Activated T-cell treated with anti-CD3 and anti-CD28 coated beads for 4 hours (primary cell): ENCODE results near the gene RNF187.
A peak's percentile ranks its signal among the peaks of the same experiment; 100 is the strongest.
"Not testable (repeated sequence)": the region's sequence is repeated elsewhere in the genome, so short reads cannot be mapped to it uniquely, and the experiment has no call there.

ENCODE experiments used
- DNase-seq: peaks from one replicate; pipeline ENCODE4 v3.0.0-alpha.2; 2020

Gene RNF187

DNA sequence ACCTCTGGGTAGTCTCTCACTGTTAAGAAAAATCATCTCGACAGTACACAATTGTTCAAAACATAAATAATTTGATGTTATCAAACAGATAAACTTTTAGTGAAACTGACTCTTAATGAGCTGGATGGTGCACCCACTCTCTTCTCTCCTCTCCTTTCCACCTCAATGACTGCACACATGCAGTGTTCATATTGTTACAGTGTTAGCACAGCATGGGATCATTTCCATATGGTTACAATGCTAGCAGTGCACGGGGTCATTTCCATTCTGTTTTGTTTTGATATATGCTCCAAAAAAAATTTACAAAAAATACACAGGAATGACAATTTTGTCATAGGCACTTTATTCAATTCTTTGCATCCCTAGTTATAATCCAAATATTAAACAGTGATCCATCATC is 26.4 kb upstream of the RNF187 start:
- DNase-seq = no peak

- no peak for DNase-seq
These were observed 24.6 kb upstream of the RNF187 start for GRCh38 chr1:228462560-228462959.

DNA sequence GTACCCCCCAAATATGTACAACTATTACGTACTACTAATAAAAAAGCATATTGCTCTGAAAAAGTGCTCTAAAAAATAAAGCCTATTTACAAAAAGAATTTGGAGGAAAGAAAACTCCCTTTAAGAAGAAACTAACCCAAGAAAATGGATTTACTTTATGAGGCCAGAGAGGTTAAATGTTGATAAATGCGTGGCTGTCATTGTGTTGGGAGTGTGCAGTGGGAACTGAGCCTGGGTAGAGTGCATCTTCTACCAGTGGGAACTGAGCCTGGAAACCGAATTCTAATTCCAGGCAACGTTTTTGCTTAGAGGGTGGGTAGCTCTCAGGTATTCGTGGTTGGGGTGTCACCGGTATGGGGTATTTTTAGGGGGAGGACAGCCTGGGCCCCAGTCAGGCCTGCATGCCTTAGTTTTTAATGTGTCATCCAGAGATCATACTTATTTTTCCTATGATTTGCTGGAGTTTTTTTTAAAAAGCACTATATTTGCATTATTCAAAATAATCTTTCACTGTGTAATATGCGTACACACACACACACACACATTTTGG is 24.1 kb upstream of the RNF187 start:
- no peak for DNase-seq

DNA sequence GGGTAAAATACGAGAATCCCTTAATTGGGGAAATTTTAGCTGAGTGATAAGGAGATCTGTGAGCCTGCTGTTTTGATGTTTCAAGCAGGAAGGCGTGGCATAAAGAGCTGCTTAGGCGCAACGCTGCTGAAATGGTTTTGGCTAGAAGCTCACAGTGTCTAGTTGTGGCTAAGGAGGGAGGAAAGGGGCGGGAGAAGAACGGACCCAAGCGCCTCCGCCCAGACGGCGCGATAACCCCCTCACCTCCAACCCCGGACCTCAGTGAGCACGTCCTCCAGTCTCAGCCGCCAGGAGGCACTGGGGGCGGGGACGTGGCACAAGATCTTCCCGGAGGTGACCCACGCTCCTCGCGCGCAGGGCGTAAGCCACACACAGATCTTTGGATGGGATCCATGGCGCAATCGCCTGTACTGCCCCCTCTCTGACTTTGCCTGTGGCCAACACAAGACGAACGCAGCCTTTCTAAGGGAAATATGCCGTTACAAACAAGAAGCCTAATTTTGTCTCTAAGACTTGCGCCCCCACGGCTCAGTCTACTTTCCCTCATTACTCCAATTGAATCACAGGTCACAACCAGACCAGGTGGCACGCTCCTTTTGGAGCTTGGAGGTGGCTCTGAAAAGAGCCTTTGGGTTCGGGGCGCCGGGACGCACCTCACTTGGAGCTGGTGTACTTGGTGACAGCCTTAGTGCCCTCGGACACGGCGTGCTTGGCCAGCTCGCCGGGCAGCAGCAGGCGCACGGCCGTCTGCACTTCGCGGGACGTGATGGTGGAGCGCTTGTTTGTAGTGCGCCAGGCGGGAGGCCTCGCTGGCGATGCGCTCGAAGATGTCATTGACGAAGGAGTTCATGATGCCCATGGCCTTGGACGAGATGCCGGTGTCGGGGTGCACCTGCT is 23.4 kb upstream of the RNF187 start:
- DNase-seq = no peak

- DNase-seq = peak; percentile 69
These were observed 22.6 kb upstream of the RNF187 start for GRCh38 chr1:228464487-228464983.

DNA sequence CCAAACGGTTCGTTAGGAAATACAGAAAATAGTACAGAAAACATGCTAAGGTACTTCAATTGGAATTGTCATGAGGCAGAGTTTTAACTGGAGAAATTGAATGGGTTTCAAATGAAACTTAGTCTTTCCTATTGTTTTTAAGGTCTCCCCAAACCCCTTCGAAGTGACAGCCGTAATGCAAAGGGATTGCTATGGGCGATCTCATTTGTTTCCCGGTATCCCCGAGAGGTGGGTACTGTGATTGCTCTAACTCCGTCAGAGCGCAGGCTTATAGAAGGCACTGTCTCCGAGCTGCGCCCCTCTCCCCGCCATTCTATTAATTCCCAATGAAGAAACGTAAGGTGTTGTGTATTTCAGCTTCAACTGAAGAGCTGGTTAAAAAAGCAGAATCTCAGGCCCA is 22.0 kb upstream of the RNF187 start:
- DNase-seq = no peak

GRCh38 chr1:228465571-228466146 is 21.5 kb upstream of the RNF187 start:
- DNase-seq = no peak

GRCh38 chr1:228468188-228468587 is 19.0 kb upstream of the RNF187 start:
- DNase-seq = not testable (repeated sequence)

DNA sequence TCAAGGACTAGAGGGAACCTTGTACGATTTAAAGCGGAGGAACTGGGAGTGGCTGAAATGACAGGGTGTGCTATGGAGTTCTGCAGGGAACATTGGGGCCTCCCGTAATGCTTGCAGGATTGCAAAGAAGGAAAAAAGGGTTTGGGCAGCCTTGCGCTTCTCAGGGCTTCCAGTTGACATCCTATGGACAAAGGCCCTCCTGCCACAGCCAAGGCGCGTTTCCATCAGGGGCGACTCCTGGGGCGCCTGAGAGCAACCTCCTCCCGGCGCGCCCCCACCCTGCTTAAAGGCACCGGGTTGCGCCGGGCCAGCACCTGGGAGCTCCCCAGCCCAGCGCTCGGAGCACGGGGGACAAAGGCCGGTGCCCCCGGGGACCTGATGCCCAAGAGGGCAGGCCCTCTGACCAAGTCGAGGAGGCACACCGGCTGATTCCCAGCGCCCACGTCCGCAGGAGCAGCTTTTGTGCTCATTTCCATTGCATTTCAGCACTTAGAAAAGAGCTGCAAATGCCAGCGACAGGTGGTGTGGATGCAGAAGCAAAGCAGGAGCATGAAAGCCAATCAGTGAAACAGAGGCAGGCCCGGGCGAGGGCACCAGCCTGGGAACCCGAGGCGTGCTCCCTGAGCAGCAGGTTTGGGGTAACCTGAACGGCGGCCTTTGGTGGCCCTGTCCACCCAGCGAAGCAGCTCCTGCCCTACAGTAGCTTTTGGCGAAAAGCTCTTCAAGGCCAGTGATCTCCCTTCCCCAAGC is 17.6 kb upstream of the RNF187 start:
- DNase-seq = no peak

GRCh38 chr1:228471154-228471761 is 15.9 kb upstream of the RNF187 start:
- DNase-seq = no peak

DNA sequence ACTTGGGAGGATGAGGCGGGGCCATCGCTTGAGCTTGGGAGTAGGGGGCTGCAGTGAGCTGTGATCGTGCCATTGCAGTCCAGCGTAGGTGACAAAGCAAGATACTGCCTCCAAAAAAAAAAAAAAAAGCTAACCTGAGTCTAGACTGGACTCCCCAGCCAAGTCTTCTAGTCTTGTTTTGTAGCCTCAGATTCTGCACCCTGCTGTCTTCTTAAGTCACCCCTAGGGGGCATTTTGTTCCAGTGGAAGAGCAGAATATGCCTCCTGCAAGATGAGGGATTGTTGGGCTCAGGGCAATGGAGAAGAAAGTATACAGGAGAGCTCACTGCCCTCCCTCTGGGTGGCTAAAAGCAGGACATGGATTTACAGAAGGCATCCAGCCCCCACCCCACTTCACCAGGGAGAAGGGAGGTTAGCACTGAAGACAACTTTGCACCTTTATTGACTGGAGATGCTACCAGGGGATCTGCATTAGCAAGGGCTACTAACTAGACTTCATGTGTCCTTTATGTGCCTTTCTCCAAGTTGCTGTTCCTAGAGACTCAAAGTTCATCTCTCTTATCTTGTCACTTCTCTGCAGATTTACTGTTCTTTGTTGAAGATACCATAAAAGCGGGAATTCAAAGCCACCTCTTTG is 15.3 kb upstream of the RNF187 start:
- DNase-seq = no peak

DNA sequence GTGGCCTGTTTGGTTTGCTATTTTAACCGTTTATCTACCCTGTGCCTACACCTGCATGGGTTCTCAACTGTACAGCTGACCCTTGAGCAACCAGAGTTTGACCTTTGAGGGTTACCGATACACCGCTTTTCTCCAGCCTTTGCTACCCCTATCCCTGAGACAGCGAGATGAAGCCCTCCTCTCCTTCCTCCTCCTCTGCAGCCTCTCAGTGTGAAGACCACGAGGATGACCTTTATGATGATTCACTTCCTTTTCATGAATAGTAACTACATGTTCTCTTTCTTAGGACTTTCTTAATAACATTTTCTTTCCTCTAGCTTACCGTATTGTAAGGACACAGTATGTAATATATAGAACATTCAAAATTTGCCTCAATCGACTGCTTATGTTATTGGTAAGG is 14.5 kb upstream of the RNF187 start:
- no peak for DNase-seq

DNA sequence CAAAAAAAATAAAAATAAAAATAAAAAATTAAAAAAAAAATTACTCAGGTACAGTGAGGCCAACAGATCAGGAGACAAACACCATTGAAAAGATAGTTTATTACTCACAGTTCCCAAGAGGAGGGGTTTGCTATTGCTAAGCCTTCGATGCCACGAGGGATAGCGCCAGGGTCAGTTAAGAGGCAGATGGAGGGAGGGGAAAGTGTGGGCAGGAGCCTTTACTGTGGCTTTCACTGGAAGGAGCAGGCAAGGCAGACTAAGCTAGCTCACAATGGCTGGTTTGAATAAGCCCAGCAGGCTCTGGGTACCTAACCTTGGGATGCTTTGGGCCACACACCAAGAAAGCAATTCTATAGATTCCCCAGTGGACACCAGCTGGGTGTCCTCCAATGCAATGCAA is 12.7 kb upstream of the RNF187 start:
- DNase-seq = no peak

DNA sequence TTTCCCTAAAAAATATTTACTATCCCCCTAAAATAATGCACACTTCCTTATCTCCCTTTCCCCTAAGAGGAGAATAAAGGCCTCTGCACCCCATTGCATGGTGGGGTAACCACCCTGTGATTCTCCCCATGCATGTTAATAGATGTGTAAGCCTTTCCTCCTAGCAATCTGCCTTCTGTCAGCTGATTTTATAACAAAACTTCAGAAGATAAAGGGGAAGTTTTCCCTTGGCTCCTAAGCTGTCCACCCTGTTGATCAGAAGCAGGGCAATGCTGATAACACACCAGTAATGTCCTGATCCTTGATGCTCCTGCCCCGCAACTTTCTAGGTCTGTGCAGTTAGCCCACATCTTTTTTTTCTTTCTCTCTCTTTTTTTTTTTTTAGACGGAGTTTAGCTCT is 11.4 kb upstream of the RNF187 start:
- DNase-seq = no peak

GRCh38 chr1:228477263-228477662 is 9.9 kb upstream of the RNF187 start:
- no peak for DNase-seq

DNA sequence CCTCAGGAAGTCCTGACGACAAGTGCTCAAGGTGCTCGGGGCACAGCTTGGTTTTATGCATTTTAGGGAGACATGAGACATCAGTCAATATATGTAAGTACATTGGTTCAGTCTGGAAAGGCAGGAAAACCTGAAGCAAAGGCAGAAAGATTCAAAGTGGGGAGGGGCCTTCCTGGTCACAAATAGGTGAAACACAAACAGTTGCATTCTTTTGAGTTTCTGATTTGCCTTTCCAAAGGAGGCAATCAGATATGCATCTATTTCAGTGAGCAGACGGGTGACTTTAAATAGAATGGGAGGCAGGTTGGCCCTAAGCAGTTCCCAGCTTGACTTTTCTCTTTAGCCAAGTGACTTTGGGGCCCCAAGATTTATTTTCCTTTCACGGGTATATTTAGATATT is 8.9 kb upstream of the RNF187 start:
- no peak for DNase-seq

GRCh38 chr1:228478912-228479711 is 8.1 kb upstream of the RNF187 start:
- no peak for DNase-seq

DNA sequence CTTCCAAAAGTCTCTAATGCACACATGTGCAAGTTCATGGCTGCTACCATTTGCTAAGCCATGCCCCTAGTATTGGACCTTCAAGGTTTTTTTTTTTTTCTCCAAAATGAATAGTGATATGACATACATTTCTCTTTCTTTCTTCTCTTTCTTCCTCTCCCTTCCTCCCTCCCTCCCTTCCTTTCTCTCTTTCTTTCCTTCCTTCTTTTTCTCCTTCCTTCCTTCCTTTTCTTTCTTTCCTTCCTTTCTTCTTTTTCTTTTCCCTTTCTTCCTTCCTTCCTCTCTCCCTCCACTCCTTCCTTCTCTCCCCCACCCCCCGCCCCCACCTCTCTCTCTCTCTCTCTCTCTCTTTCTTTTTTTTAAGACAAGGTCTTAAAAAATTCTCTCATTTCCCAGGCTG is 3.4 kb upstream of the RNF187 start:
- DNase-seq = no peak

GRCh38 chr1:228486596-228487335 is 416 bp upstream of the RNF187 start:
- DNase-seq = peak; percentile 69

- DNase-seq = no peak
These were observed 1.1 kb downstream of the RNF187 start for GRCh38 chr1:228488125-228488817.
